Coronary artery (tissue), 2 donors: ENCODE results near the gene GAST.
A peak's percentile ranks its signal among the peaks of the same experiment; 100 is the strongest.

ENCODE experiments used
- DNase-seq: peaks from one replicate; pipeline ENCODE4 v3.0.0-alpha.2; 2017; ENCODE audit warnings: low spot score
- H3K27ac ChIP-seq, 2 donors: fragments of 200-600 bp; sonication (generic); one replicate each; pipeline ENCODE4 v1.5.1; 2016 to 2019
- H3K4me3 ChIP-seq: fragments of 200-600 bp; sonication (generic); 2 replicates; pipeline ENCODE4 v1.5.1; 2016; ENCODE audit warnings: mild to moderate bottlenecking, moderate library complexity
- CTCF ChIP-seq: fragments of 200-600 bp; sonication (generic); IDR thresholded peaks from one replicate; pipeline ENCODE4 v1.5.1; 2019; ENCODE audit warnings: antibody characterized with exemption

The GAST gene

GRCh38 chr17:41733348-41734138, 21.4 kb downstream of the GAST start:
- TF ChIP-seq CTCF: no peak
- H3K4me3 ChIP-seq: peak overlapping the region; percentile 76
- no peak for DNase-seq
- H3K27ac ChIP-seq: no peak overlapping the region

- no peak within 1 kb of the TSS for H3K27ac ChIP-seq
- TF ChIP-seq CTCF: no peak
- DNase-seq: no peak
- H3K4me3 ChIP-seq: peak within 1 kb of the TSS; percentile 76
Observed at GRCh38 chr17:41734139-41734948, 22.2 kb downstream of the GAST start, which contains the start of gene HAP1. Gene HAP1, minus strand, starts transcription at chr17:41734643. Its CDS starts 9 bp downstream, at chr17:41734634.

- no peak for DNase-seq
- TF ChIP-seq CTCF: no peak
- Histone ChIP-seq H3K4me3 (peak overlapping the region; percentile 76), H3K27ac (no peak overlapping the region)
Observed at GRCh38 chr17:41734949-41735313, 22.8 kb downstream of the GAST start.

- no peak for DNase-seq
- no peak overlapping the region for H3K27ac ChIP-seq
- TF ChIP-seq CTCF: no peak
- H3K4me3 ChIP-seq: no peak overlapping the region
Observed at GRCh38 chr17:41735744-41736143, 23.6 kb downstream of the GAST start.

GRCh38 chr17:41736983-41737679, 25.0 kb downstream of the GAST start:
- no peak for TF ChIP-seq CTCF
- Histone ChIP-seq H3K27ac (no peak overlapping the region), H3K4me3 (no peak overlapping the region)
- DNase-seq: no peak

- Histone ChIP-seq H3K27ac (no peak overlapping the region), H3K4me3 (no peak overlapping the region)
- DNase-seq: no peak
- no peak for TF ChIP-seq CTCF
Observed at GRCh38 chr17:41737680-41738023, 25.5 kb downstream of the GAST start.
